GM19467 (cell line): ENCODE results near the gene VPS26B.
"Not testable (repeated sequence)": the region's sequence is repeated elsewhere in the genome, so short reads cannot be mapped to it uniquely, and the experiment has no call there.

Experiments used
- ATAC-seq: cut with Tn5 transposase; IDR thresholded peaks from one replicate; pipeline ENCODE4 v1.9.1; 2021; ENCODE audit warnings: mild to moderate bottlenecking, moderate library complexity; ENCODE audit not compliant: unreplicated experiment

Gene VPS26B

GRCh38 chr11:134278356-134278755 lies 53.9 kb downstream of the VPS26B start:
- ATAC-seq = no peak

GRCh38 chr11:134281635-134282034 lies 57.2 kb downstream of the VPS26B start:
- ATAC-seq = not testable (repeated sequence)

DNA sequence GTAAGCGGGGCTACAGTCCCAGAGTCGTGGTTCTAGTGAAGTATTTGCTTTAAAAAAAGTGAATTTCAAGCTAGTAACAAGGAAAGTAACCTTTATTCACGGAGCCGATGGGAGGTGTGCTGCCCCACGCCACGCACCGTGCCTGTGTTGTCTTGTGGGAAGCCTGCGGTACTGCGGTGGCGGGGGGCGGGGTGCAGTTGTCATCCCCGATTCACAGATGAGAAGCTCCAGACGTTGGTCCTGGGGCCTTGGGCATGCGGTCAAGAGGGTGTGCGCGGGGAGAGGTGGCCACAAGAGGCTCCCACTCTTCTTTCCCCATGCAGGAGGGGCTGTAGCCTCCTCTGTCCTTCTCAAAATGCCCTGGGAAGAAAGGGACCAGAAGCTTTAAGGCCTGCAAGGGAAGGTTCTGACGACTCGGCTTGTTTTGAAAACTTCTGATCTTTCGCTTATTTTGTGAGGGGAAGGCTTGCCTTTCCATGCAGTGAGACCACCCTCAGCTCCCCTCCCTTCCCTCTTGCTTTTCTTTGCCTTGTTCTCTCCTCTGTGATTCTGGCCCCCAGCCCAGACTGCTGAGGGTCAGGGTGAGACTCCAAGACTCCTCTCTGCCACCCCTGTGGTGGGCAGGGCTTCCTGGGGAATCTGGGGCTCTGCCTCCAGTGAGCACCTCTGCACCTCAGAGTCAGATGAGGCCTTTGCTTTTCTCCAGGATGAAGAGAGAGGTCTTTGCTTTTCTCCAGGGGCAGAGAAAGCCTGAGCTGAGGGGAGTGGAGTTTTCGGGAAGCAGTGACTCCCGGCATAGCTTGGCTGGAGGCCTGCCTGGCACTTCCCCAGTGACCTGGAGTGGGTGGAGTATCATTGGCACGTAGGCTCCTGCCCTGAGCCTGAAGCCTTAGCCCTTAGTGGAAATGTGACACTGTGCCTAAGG lies 57.9 kb downstream of the VPS26B start:
- ATAC-seq = no peak

- no peak for ATAC-seq
These were observed 59.2 kb downstream of the VPS26B start for GRCh38 chr11:134283461-134284230.

DNA sequence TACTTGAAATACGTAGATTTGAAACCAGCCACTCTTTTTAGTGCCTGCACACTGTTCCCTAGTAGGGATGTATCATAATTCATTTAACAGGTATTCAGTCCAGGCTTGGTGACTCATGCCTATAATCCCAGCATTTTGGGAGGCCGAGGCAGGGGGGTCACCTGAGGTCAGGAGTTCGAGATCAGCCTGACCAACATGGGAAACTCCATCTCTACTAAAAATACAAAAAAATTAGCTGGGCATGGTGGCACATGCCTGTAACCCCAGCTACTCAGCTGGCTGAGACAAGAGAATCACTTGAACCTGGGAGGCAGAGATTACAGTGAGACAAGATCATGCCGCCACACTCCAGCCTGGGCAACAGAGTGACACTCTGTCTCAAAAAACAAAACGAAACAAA lies 59.9 kb downstream of the VPS26B start:
- not testable (repeated sequence) for ATAC-seq

DNA sequence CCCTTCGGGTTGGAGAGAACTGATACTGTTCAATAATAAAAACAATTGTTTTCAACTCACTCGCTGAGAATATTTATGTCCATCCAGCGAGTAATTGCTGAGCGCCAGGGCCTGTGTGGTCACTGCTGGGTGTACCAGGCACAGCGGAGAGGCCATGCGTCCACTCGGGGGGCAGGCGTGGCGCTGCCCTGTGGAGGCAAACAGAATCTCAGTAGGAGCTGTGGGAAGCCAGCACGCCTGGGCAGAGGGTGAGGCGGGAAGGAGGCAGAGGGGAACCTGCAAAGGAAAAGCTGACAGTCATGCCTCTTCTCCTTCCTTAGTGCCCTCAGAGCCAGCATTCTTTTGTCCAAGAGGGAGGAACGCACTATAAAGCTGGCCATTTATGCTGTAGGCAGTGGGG lies 63.1 kb downstream of the VPS26B start:
- no peak for ATAC-seq

DNA sequence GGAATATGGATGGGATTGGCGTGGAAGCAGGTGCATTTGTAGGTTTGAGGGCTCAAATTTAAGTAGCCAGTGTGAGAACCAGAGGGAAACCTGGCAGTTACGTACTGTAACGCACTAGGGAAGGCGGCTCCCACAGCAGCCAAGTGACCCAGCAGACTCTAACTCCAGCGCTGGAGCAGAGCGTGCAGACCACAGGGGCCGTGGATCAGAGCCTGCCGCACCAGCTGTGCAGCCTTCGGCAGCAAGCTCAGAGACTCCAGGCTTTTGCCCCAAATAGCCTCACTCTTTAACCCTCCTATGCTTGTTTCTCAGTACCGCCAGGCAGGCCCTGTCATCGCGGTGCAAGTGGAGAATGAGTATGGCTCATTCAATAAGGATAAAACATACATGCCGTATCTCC lies 64.0 kb downstream of the VPS26B start:
- ATAC-seq = no peak

DNA sequence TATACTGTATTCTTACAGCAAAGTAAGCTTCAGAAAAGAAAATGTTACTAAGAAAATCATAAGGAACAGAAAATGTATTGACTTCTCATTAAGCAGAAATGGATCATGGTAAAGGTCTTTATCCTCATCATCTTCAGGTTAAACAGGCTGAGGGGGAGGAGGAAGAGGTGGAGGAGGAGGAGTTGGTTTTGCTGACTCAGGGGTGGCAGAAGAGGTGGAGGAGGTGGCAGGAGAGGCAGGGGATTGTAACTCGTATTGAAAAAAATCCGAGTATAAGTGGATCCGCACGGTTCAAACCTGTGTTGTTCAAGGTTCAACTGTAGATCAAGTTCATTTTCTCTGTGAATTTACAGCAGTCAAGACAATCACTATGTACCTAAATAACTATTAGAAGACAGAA lies 64.7 kb downstream of the VPS26B start:
- no peak for ATAC-seq

DNA sequence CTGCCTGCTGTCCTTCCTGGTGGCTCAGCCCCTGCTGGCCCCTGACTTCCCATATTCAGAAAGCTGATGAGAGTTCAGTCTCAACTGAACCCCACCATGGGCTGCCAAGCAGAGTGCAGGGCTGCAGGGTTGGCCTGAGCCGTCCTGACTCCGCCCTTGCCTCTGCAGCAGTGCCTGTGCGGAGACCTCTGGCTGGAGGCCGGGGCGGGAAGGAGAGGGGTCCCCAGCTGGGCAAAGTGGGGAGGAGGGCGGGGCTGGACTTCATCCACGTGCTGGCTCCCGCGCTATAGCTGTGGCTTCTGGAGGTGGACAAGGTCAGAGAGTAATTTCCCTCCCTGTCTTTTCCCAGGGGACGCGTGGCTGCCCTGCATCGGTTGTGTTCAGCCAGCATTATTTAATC lies 65.3 kb downstream of the VPS26B start:
- ATAC-seq = no peak

DNA sequence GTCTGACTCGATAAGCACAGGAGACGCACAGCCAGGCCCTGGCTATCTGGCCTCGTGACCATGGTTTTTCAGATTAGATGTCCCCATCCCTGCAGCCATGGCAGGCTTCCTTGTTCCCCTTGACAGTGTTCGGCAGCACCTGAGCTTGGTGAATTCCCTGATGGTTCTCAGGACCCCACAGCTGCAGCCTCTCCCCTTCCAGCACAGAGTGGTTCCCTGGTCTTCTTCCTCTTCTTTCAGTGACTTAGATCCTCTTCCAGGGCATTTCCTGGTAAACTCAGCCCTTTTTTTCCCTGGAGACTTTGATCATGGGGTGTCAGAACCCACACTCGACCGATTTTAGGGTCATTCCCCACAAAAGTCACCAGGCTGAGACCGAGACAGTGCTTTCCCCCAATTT lies 66.2 kb downstream of the VPS26B start:
- ATAC-seq = no peak

- ATAC-seq = no peak
These were observed 66.7 kb downstream of the VPS26B start for GRCh38 chr11:134291196-134291595.

GRCh38 chr11:134292661-134293060 lies 68.2 kb downstream of the VPS26B start:
- ATAC-seq = no peak

DNA sequence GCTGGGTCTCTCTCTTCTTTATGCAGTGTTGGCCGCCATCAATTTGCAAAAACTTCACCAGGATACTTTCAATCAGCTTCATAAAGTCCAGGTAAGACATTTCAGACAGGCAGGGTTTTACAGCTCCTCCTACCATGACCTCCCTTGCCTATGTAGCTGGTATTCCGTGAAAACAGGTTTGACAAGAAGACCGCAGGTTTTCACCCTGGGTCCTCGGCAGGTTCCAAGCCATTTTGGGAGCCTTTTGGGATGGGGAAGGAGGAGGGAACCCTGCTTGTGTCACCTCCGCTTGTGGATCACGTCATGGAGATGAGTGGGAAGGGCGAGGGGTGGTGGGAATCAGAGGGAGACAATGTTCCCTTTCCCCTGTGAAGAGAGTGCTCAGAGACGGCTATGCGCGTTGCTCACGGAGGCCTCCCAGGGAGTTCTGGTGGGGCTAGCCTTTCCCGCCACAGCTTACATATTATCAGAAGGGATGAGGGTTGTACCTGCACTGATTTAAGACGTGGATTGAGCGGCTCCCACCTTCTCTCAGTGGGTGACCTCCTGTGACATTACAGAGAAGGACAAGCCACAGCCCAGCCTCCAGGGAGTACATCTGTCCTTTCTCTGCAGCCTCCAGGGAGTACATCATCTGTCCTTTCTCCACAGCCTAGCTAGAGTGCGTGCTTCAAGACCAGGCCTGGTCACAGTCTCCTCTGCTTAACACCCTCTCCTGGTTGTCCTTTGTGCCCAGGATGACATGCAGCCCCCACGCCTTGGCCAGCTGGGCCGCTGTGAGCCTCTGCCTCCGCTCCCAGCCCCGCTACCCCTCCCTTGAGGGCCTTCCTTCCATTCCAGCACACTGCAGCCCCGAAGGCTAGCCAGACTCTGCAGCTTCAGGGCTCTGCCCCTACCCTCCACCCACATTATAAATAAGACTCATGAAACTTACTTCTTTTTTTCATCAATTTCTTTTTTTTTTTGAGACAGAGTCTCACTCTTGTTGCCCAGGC lies 68.9 kb downstream of the VPS26B start:
- ATAC-seq = no peak

DNA sequence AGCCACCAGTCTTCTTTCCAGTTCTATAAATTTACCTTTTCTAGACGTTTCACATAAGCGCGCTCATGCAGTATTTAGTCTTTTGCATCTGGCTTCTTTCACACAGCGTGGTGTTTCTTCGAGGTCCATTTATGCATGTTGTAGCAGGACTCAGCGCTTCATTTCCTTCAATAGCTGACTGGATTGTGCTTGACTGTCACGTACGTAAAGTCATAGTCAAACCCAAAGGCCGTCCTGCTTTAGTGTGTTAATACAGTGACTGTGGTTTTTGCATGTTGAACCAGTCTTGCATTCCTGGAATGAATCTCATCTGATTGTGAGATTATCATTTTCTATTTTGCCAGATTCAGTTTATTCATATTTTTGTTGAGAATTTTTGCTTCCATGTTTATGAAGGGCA lies 70.2 kb downstream of the VPS26B start:
- ATAC-seq = no peak
